Tibial nerve (tissue), 3 donors: ENCODE data around the gene PLA2G15.

Source experiments
- CTCF ChIP-seq, 5 experiments: fragments of 200-600 bp in 3 of 5; fragments of 450-650 bp in 2 of 5; sonication (generic) in 3 of 5; IDR thresholded peaks; one replicate each; pipeline ENCODE4 v1.5.1; 2016 to 2019; ENCODE audit warnings: antibody characterized with exemption in 5 of 5, mild to moderate bottlenecking in 3 of 5, moderate library complexity in 2 of 5
- POLR2A ChIP-seq, 2 donors: fragments of 450-650 bp; IDR thresholded peaks; one replicate each; pipeline ENCODE4 v1.6.1; 2017; ENCODE audit warnings: antibody characterized with exemption in 2 of 2, mild to moderate bottlenecking in 2 of 2, moderate library complexity in 2 of 2

GRCh38 chr16:68265078-68265920 is 20.1 kb downstream of the PLA2G15 start:
- TF ChIP-seq POLR2A (IDR thresholded peaks at IDR 0.05) = peak; percentile 13 to 52
- TF ChIP-seq CTCF (IDR thresholded peaks at IDR 0.05) = no peak
